ENCODE measurements around the gene MBOAT2. TPM values are rescaled to one million over a fixed set of nuclear protein-coding genes. Genes with fewer than 3 reads are reported as not detected.

Gene MBOAT2
- total and polyA plus RNA-seq, 2 experiments from 2014 or later: 15.9 to 22.7 TPM

DNA sequence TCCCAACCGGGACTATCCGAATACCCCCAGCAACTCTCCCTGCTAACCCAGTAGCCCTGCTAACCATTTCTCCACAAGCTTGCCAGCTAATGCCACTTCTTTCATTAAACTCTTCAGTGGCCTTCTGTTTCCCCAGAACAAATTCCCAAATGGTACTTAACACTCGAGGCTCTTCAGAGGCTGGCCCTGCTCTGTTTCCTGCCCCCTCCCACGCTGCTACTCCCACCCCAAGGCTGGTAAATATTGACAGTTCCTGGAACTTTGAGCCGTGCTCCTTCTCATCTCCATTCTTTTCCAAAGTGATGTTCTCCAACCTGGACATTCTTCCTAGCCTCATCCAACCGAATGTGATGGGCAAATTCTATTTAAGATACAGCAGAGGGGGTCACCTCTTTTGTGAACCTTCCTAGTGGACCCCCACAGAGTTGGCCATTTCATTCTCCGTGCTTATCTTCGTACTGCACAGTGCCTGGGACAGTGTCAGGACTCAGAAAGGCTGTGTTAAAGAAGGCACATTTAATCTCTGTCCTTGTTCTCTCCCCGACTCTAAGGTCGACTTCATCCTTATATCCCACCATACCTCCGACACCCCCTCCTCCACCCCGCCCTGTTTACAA is 162.9 kb downstream of the MBOAT2 start:
- Histone ChIP-seq H2AFZ (no peak overlapping the region), H3K27me3 (ENCODE audit: insufficient read depth) (no peaks in the 10 kb centered on the region), H3F3A (replicated peaks; ENCODE audit: low read depth) (no peaks in the 10 kb centered on the region), H3K4me3 (no peak overlapping the region), H3K27ac (ENCODE audit: low read depth) (no peak overlapping the region), H4K20me1 (replicated peaks; ENCODE audit: insufficient read depth) (no peaks in the 10 kb centered on the region), H3K4me1 (ENCODE audit: insufficient read depth) (peaks cover 7% of the 10 kb centered on the region), H3K4me2 (no peak overlapping the region), H3K36me3 (ENCODE audit: insufficient read depth) (no peaks in the 10 kb centered on the region), H3K79me2 (replicated peaks; ENCODE audit: insufficient read depth) (peaks cover 14% of the 10 kb centered on the region), H3K9me2 (ENCODE audit: insufficient read depth) (no peaks in the 10 kb centered on the region)
- peaks cover 4% of the 10 kb centered on the region for H3K27me3 Mint-ChIP-seq (ENCODE audit: insufficient read depth, low read depth, poor library complexity)
- H3K4me1 Mint-ChIP-seq: peaks cover 10% of the 10 kb centered on the region; the same call in 1 of the 3 replicates
- no peak overlapping the region for H3K4me3 Mint-ChIP-seq
- no peak for TF ChIP-seq EZH2 (IDR thresholded peaks at IDR 0.05; ENCODE audit: low read depth, unreplicated experiment)
- no peak overlapping the region for H3K27ac Mint-ChIP-seq
- H3K9me3 Mint-ChIP-seq: peaks cover 8% of the 10 kb centered on the region; the same call in 1 of the 3 replicates
- DNase-seq (ENCODE audit: low spot score): no peak
- ATAC-seq: no peak
- no peaks in the 10 kb centered on the region; the same call in 2 of the 3 replicates for H3K36me3 Mint-ChIP-seq (ENCODE audit: low read depth)

DNA sequence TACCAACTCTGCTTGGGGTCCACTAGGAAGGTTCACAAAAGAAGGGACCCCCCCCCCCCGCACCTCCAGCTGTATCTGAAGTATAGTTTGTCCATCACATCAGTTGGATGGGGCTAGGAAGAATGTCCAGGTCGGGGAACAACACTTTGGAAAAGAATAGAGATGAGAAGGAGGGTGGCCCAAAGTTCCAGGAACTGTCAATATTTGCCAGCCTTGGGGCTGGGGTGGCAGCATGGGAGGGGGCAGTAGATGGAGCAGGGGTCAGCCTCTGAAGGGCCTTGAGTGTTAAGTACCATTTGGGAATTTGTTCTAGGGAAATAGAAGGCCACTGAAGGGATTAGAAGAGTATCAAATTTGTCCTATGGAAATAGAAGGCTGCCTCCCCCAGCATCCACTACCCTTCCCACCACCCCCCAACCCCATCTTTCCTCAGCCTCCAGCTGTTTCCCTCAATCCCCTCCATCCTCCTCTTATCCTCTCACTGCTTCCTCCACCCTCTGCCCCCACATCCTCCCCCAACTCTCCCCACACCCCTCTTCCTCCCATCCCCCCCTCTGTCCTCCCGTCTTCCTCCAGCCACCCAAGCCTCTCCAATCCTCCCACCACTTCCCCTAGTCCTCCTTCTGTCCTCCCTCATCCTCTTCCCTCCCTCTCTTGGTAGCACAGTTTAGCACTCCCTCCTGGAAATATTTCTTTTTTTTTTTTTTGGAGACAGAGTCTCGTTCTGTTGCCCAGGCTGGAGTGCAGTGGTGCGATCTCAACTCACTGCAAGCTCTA is 164.1 kb downstream of the MBOAT2 start:
- Histone ChIP-seq H3K79me2 (replicated peaks; ENCODE audit: insufficient read depth) (peaks cover 22% of the 10 kb centered on the region), H3K4me1 (ENCODE audit: insufficient read depth) (peaks cover 7% of the 10 kb centered on the region), H3K9me2 (ENCODE audit: insufficient read depth) (no peaks in the 10 kb centered on the region), H3K27ac (ENCODE audit: low read depth) (no peak overlapping the region), H3K4me2 (no peak overlapping the region), H2AFZ (no peak overlapping the region), H3F3A (replicated peaks; ENCODE audit: low read depth) (no peaks in the 10 kb centered on the region), H3K36me3 (ENCODE audit: insufficient read depth) (no peaks in the 10 kb centered on the region), H4K20me1 (replicated peaks; ENCODE audit: insufficient read depth) (no peaks in the 10 kb centered on the region), H3K4me3 (no peak overlapping the region), H3K27me3 (ENCODE audit: insufficient read depth) (no peaks in the 10 kb centered on the region)
- Mint-ChIP-seq H3K36me3 (ENCODE audit: low read depth) (no peaks in the 10 kb centered on the region; the same call in 2 of the 3 replicates), H3K4me1 (peaks cover 10% of the 10 kb centered on the region; the same call in 1 of the 3 replicates), H3K9me3 (peaks cover 8% of the 10 kb centered on the region; the same call in 1 of the 3 replicates), H3K27me3 (ENCODE audit: insufficient read depth, low read depth, poor library complexity) (peaks cover 4% of the 10 kb centered on the region), H3K4me3 (no peak overlapping the region), H3K27ac (no peak overlapping the region)
- ATAC-seq: no peak
- DNase-seq (ENCODE audit: low spot score): no peak
- no peak for TF ChIP-seq REST (IDR thresholded peaks at IDR 0.05; ENCODE audit: unreplicated experiment)
- TF ChIP-seq STAT1 (IDR thresholded peaks at IDR 0.05; ENCODE audit: unreplicated experiment): no peak
- no peak for TF ChIP-seq ETS1 (IDR thresholded peaks at IDR 0.05)
- no peak for TF ChIP-seq POLR2AphosphoS5 (IDR thresholded peaks at IDR 0.05; ENCODE audit: low read depth)
- TF ChIP-seq CTCF (conservative IDR thresholded peaks at IDR 0.05; ENCODE audit: low read depth in 2 of 2): no peak
- TF ChIP-seq EZH2phosphoT487 (IDR thresholded peaks at IDR 0.05; ENCODE audit: unreplicated experiment): no peak
- TF ChIP-seq CREB1 (CRISPR knock-in tag; IDR thresholded peaks at IDR 0.05; ENCODE audit: low read depth): no peak
- no peak for TF ChIP-seq EZH2 (IDR thresholded peaks at IDR 0.05; ENCODE audit: low read depth, unreplicated experiment)

Measured in GM23338 (cell line).